IMR-90 (cell line): Measurements from ENCODE around the gene CERS6. TPM values are rescaled to one million over a fixed set of nuclear protein-coding genes. Genes with fewer than 3 reads are reported as not detected.

ENCODE experiments used
- ATAC-seq: fragments of 200-7000 bp; cut with Tn5 transposase; 2 replicates; pipeline ENCODE4 v1.9.1; 2020; ENCODE audit warnings: low read depth, mild to moderate bottlenecking, moderate library complexity
- BruUV-seq: library from RNA; stranded (reverse); fragments of 400-500 nt; replicated peaks from 2 replicates; lab custom pipeline; 2021; lab: Mats Ljungman, UMichigan
- CTCF ChIA-PET: fragments of 300-600 bp; formaldehyde crosslinking; extraction: SDS; loops from one replicate; lab custom pipeline; 2021; ENCODE audit warnings: antibody characterized with exemption; lab: Yijun Ruan, JAX
- POLR2A ChIA-PET: fragments of 300-600 bp; sonication (Branson Sonifier 250); formaldehyde crosslinking; loops from one replicate; lab custom pipeline; 2022; ENCODE audit warnings: antibody characterized with exemption; ENCODE audit not compliant: unreplicated experiment; lab: Charles Lee
- DNase-seq: peaks from one replicate; pipeline ENCODE4 v3.0.0; 2013
- H2AFZ ChIP-seq: replicated peaks from 2 replicates; pipeline ENCODE3; 2013; ENCODE audit warnings: low read length, mild to moderate bottlenecking; ENCODE audit not compliant: poor library complexity
- H2AK5ac ChIP-seq: 2 replicates; pipeline ENCODE4 v1.6.1; 2013; ENCODE audit warnings: low read depth, low read length, inconsistent platforms
- H2AK9ac ChIP-seq: replicated peaks from 2 replicates; pipeline ENCODE3; 2013; ENCODE audit warnings: mild to moderate bottlenecking, low read depth, low read length, moderate library complexity; ENCODE audit not compliant: poor library complexity
- H2BK120ac ChIP-seq: 2 replicates; pipeline ENCODE4 v1.6.1; 2013; ENCODE audit warnings: low read depth, low read length, inconsistent platforms
- H2BK15ac ChIP-seq: 3 replicates; pipeline ENCODE4 v1.6.1; 2013; ENCODE audit warnings: low read depth, low read length, inconsistent platforms
- H2BK20ac ChIP-seq: 2 replicates; pipeline ENCODE4 v1.6.1; 2013; ENCODE audit warnings: low read depth, mild to moderate bottlenecking, inconsistent platforms, low read length, moderate library complexity
- H2BK5ac ChIP-seq: 2 replicates; pipeline ENCODE4 v1.6.1; 2013; ENCODE audit warnings: mild to moderate bottlenecking, low read depth, low read length, inconsistent platforms; ENCODE audit not compliant: poor library complexity, severe bottlenecking
- H3K14ac ChIP-seq: replicated peaks from 2 replicates; pipeline ENCODE4 v1.6.1; 2013; ENCODE audit warnings: low read depth, low read length, inconsistent platforms
- H3K18ac ChIP-seq: 2 replicates; pipeline ENCODE4 v1.6.1; 2013; ENCODE audit warnings: low read depth, low read length, control low read depth
- H3K23ac ChIP-seq: 2 replicates; pipeline ENCODE4 v1.6.1; 2013; ENCODE audit warnings: low read depth, low read length, inconsistent platforms
- H3K27ac ChIP-seq: 2 replicates; pipeline ENCODE4 v1.5.1; 2013; ENCODE audit warnings: mild to moderate bottlenecking, control low read depth, low read length; ENCODE audit not compliant: insufficient read depth
- H3K27me3 ChIP-seq: 2 replicates; pipeline ENCODE4 v1.6.1; 2013; ENCODE audit warnings: low read length; ENCODE audit not compliant: control insufficient read depth, insufficient read depth
- H3K36me3 ChIP-seq: 2 replicates; pipeline ENCODE4 v1.6.1; 2013; ENCODE audit warnings: low read length, mixed read lengths; ENCODE audit not compliant: control insufficient read depth, insufficient read depth
- H3K4ac ChIP-seq: 2 replicates; pipeline ENCODE4 v1.6.1; 2013; ENCODE audit warnings: low read depth, low read length, inconsistent platforms
- H3K4me1 ChIP-seq: 2 replicates; pipeline ENCODE4 v1.6.1; 2013; ENCODE audit warnings: low read length, mixed read lengths; ENCODE audit not compliant: control insufficient read depth, insufficient read depth
- H3K4me2 ChIP-seq: 2 replicates; pipeline ENCODE4 v1.6.1; 2013; ENCODE audit warnings: low read depth, mild to moderate bottlenecking, control low read depth, low read length, moderate library complexity
- H3K4me3 ChIP-seq: 2 replicates; pipeline ENCODE4 v1.5.1; 2013; ENCODE audit warnings: low read depth, mild to moderate bottlenecking, control low read depth, low read length, moderate library complexity; ENCODE audit not compliant: insufficient read depth
- H3K56ac ChIP-seq: 2 replicates; pipeline ENCODE4 v1.6.1; 2013; ENCODE audit warnings: low read length, inconsistent platforms; ENCODE audit not compliant: insufficient read depth; ENCODE audit errors: extremely low read depth
- H3K79me1 ChIP-seq, 2 experiments: 2 replicates each; pipeline ENCODE4 v1.6.1; 2013; ENCODE audit warnings: low read length in 2 of 2, inconsistent platforms in 1 of 2, low read depth in 1 of 2
- H3K9ac ChIP-seq: 2 replicates; pipeline ENCODE4 v1.6.1; 2013; ENCODE audit warnings: low read depth, low read length, control low read depth
- H3K9me1 ChIP-seq: 2 replicates; pipeline ENCODE4 v1.6.1; 2013; ENCODE audit warnings: low read length, inconsistent platforms; ENCODE audit not compliant: insufficient read depth
- H3K9me3 ChIP-seq: 2 replicates; pipeline ENCODE4 v1.6.1; 2013; ENCODE audit warnings: low read length; ENCODE audit not compliant: control insufficient read depth, insufficient read depth
- H4K20me1 ChIP-seq: 2 replicates; pipeline ENCODE4 v1.6.1; 2013; ENCODE audit warnings: low read length, inconsistent platforms; ENCODE audit not compliant: insufficient read depth
- H4K5ac ChIP-seq: 2 replicates; pipeline ENCODE4 v1.6.1; 2013; ENCODE audit warnings: mild to moderate bottlenecking, low read depth, low read length, control low read depth
- H4K8ac ChIP-seq, 2 experiments: 2 replicates each; pipeline ENCODE4 v1.6.1; 2013; ENCODE audit warnings: low read depth in 2 of 2, low read length in 2 of 2, control low read depth in 1 of 2, inconsistent platforms in 1 of 2
- H4K91ac ChIP-seq: 2 replicates; pipeline ENCODE4 v1.6.1; 2013; ENCODE audit warnings: low read depth, low read length, inconsistent platforms; ENCODE audit not compliant: insufficient read depth
- BHLHE40 ChIP-seq: fragments of 150-350 bp; IDR thresholded peaks from 2 replicates; pipeline ENCODE4 v1.6.1; 2016; ENCODE audit warnings: mild to moderate bottlenecking, low read depth, low read length
- CEBPB ChIP-seq: IDR thresholded peaks from 2 replicates; pipeline ENCODE4 v1.6.1; 2012; ENCODE audit warnings: low read depth, low read length, improper control_type of control experiment
- CHD1 ChIP-seq: IDR thresholded peaks from 2 replicates; pipeline ENCODE4 v1.6.1; 2012; ENCODE audit warnings: low read depth, low read length, improper control_type of control experiment
- CTCF ChIP-seq: conservative IDR thresholded peaks from 2 replicates; pipeline ENCODE4 v1.5.1; 2012; ENCODE audit warnings: mild to moderate bottlenecking, low read depth, low read length, improper control_type of control experiment
- FOS ChIP-seq: fragments of 150-350 bp; IDR thresholded peaks from 2 replicates; pipeline ENCODE4 v1.6.1; 2016; ENCODE audit warnings: low read depth, low read length
- MAFK ChIP-seq: IDR thresholded peaks from 2 replicates; pipeline ENCODE4 v1.6.1; 2012; ENCODE audit warnings: low read depth, low read length, improper control_type of control experiment
- MAZ ChIP-seq: IDR thresholded peaks from 2 replicates; pipeline ENCODE4 v1.6.1; 2012; ENCODE audit warnings: low read depth, mild to moderate bottlenecking, low read length, improper control_type of control experiment, moderate library complexity, borderline replicate concordance
- MXI1 ChIP-seq: IDR thresholded peaks from 2 replicates; pipeline ENCODE4 v1.6.1; 2012; ENCODE audit warnings: low read depth, mild to moderate bottlenecking, low read length, moderate library complexity, borderline replicate concordance
- NFE2L2 ChIP-seq: fragments of 150-350 bp; IDR thresholded peaks from 2 replicates; pipeline ENCODE4 v1.6.1; 2016; ENCODE audit warnings: low read depth, mild to moderate bottlenecking, low read length
- POLR2A ChIP-seq: IDR thresholded peaks from 2 replicates; pipeline ENCODE4 v1.6.1; 2012; ENCODE audit warnings: mild to moderate bottlenecking, low read depth, low read length
- RAD21 ChIP-seq: IDR thresholded peaks from 2 replicates; pipeline ENCODE4 v1.6.1; 2012; ENCODE audit warnings: low read length, improper control_type of control experiment
- RCOR1 ChIP-seq: IDR thresholded peaks from 2 replicates; pipeline ENCODE4 v1.6.1; 2012; ENCODE audit warnings: mild to moderate bottlenecking, low read length, improper control_type of control experiment; ENCODE audit not compliant: insufficient replicate concordance
- RFX5 ChIP-seq: IDR thresholded peaks from 2 replicates; pipeline ENCODE4 v1.8.0; 2012; ENCODE audit warnings: low read depth, mild to moderate bottlenecking, low read length, moderate library complexity
- SMC3 ChIP-seq: fragments of 150-350 bp; IDR thresholded peaks from 2 replicates; pipeline ENCODE4 v1.6.1; 2016; ENCODE audit warnings: low read depth, mild to moderate bottlenecking, antibody characterized with exemption, low read length, moderate library complexity
- WGBS, 2 experiments: methylation state at CpG; one replicate each; pipeline versions ENCODE4 v1.1.5 to v1.1.7; 2013; ENCODE audit warnings: missing lambda C conversion rate in 2 of 2; ENCODE audit not compliant: insufficient read length in 1 of 2; ENCODE audit errors: extremely low coverage in 2 of 2; 5-methylcytosine and 5-hydroxymethylcytosine counted together
- dilution Hi-C: fragments of 300-500 bp; cut with HindIII; formaldehyde crosslinking; loops from one replicate; pipeline ENCODE4 v1.14.3; 2018; ENCODE audit warnings: low sequenced_read_pairs; ENCODE audit not compliant: unreplicated experiment
- in situ Hi-C: fragments of 300-500 bp; cut with MboI; formaldehyde crosslinking; loops from 3 replicates; pipeline ENCODE4 v1.14.3; 2019; ENCODE audit warnings: low sequenced_read_pairs, inconsistent platforms, mixed read lengths
- intact Hi-C: fragments of 100-400 bp; cut with micrococcal nuclease; formaldehyde crosslinking; loops from 2 replicates; pipeline ENCODE4 v1.10.0; 2022
- polyA plus RNA-seq, 3 experiments: library from polyadenylated mRNA; depleted of rRNA; stranded (reverse); fragments of >200 nt; gene quantifications; 2 replicates each; pipeline ENCODE4 v1.2.3, GENCODE V29; 2012; ENCODE audit warnings: low replicate concordance in 1 of 3
- total RNA-seq: library from RNA; depleted of rRNA; stranded (reverse); fragments of >200 nt; gene quantifications from 2 replicates; pipeline ENCODE4 v1.2.3, GENCODE V29; 2012
- TF ChIP-seq, protein P1 (sequence below): fragments of 150-350 bp; IDR thresholded peaks from 2 replicates; pipeline ENCODE4 v1.6.1; 2017; ENCODE audit warnings: mild to moderate bottlenecking, antibody characterized with exemption, low read length, low read depth
- TF ChIP-seq, protein P2 (sequence below): fragments of 150-350 bp; IDR thresholded peaks from 2 replicates; pipeline ENCODE4 v1.6.1; 2016; ENCODE audit warnings: low read depth, mild to moderate bottlenecking, low read length, moderate library complexity, borderline replicate concordance

Gene CERS6
- total and polyA plus RNA-seq, 2 of the 4 experiments (the other 2 are of a cell fraction): 2.1 to 5.7 TPM

- H3K18ac ChIP-seq: no peak overlapping the region
- no peaks in the 10 kb centered on the region for H3K36me3 ChIP-seq
- no peak overlapping the region for H3K4ac ChIP-seq
- no peaks in the 10 kb centered on the region for H3K9me3 ChIP-seq
- H3K23ac ChIP-seq: no peak overlapping the region
- H3K9ac ChIP-seq: no peak overlapping the region
- no peaks in the 10 kb centered on the region for H4K20me1 ChIP-seq
- no peak overlapping the region for H2AK9ac ChIP-seq
- dilution Hi-C loops: no loop called here
- H2AFZ ChIP-seq: no peak overlapping the region
- in situ Hi-C loops: no loop called here
- no peak overlapping the region for H3K56ac ChIP-seq
- ChIA-PET POLR2A (no interaction called here), CTCF (interaction anchor here (0.7 kb wide), 1 partner anchor 94 kb away, joined by 3 read pairs; no protein-coding TSS in a partner anchor)
- no peak for TF ChIP-seq NFE2L2
- TF ChIP-seq POLR2A: no peak
- TF ChIP-seq SMC3: no peak
- no peak for TF ChIP-seq BHLHE40
- no peak for TF ChIP-seq RFX5
- no peak for TF ChIP-seq RAD21
- no peak for TF ChIP-seq CEBPB
- no peak for TF ChIP-seq MXI1
- TF ChIP-seq, protein P1, sequence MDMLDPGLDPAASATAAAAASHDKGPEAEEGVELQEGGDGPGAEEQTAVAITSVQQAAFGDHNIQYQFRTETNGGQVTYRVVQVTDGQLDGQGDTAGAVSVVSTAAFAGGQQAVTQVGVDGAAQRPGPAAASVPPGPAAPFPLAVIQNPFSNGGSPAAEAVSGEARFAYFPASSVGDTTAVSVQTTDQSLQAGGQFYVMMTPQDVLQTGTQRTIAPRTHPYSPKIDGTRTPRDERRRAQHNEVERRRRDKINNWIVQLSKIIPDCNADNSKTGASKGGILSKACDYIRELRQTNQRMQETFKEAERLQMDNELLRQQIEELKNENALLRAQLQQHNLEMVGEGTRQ: no peak
- no peak for TF ChIP-seq MAZ
- no peak for TF ChIP-seq CTCF
- TF ChIP-seq, protein P2, sequence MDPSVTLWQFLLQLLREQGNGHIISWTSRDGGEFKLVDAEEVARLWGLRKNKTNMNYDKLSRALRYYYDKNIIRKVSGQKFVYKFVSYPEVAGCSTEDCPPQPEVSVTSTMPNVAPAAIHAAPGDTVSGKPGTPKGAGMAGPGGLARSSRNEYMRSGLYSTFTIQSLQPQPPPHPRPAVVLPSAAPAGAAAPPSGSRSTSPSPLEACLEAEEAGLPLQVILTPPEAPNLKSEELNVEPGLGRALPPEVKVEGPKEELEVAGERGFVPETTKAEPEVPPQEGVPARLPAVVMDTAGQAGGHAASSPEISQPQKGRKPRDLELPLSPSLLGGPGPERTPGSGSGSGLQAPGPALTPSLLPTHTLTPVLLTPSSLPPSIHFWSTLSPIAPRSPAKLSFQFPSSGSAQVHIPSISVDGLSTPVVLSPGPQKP: no peak
- TF ChIP-seq CHD1: no peak
- no peak for TF ChIP-seq RCOR1
- no peak for TF ChIP-seq FOS
- TF ChIP-seq MAFK: no peak
- no peak overlapping the region for H2BK15ac ChIP-seq
- intact Hi-C loops: no loop called here
- H3K4me2 ChIP-seq: no peak overlapping the region
- no peak overlapping the region for H4K8ac ChIP-seq
- WGBS, 2 experiments: no CpG with 5 or more reads among the region's 2 CpGs
- no peak overlapping the region for H2BK120ac ChIP-seq
- H3K4me1 ChIP-seq: no peaks in the 10 kb centered on the region
- no peak overlapping the region for H3K27ac ChIP-seq
- no peak for DNase-seq
- ATAC-seq: no peak
- no peak overlapping the region for H2BK5ac ChIP-seq
- no peak overlapping the region for H4K5ac ChIP-seq
- no peaks in the 10 kb centered on the region for H3K9me1 ChIP-seq
- no peak overlapping the region for H2AK5ac ChIP-seq
- H4K91ac ChIP-seq: no peak overlapping the region
- no peak overlapping the region for H3K4me3 ChIP-seq
- no TSS peak for BruUV-seq
- H3K79me1 ChIP-seq: no peaks in the 10 kb centered on the region
- H3K14ac ChIP-seq: no peak overlapping the region
- no peaks in the 10 kb centered on the region for H3K27me3 ChIP-seq
- no peak overlapping the region for H2BK20ac ChIP-seq
Observed at GRCh38 chr2:168744844-168745243, 288.8 kb downstream of the CERS6 start.
